Heart left ventricle (tissue), 16 donors: ENCODE data around the gene FCHSD2. TPM values are rescaled to one million over a fixed set of nuclear protein-coding genes. Genes with fewer than 3 reads are reported as not detected.

ENCODE experiments used
- ATAC-seq, 4 donors: fragments of 200-7000 bp; cut with Tn5 transposase; one replicate each; pipeline ENCODE4 v1.9.1; 2020 to 2022; ENCODE audit warnings: moderate library complexity in 4 of 4, mild to moderate bottlenecking in 3 of 4, moderate number of reproducible peaks in 1 of 4
- DNase-seq, 5 donors: peaks; one replicate each; pipeline ENCODE4 v3.0.0-alpha.2; 2020
- H3K27ac ChIP-seq, 12 donors: fragments of 200-600 bp; sonication (generic) in 4 of 12; one replicate each; pipeline versions ENCODE4 v1.5.0 to v1.8.0; 2016 to 2022; ENCODE audit warnings: mild to moderate bottlenecking in 2 of 12
- H3K27me3 ChIP-seq, 9 donors: fragments of 200-600 bp; sonication (generic) in 2 of 9; one replicate each; pipeline versions ENCODE4 v1.5.1 to v1.8.0; 2016 to 2022; ENCODE audit warnings: mild to moderate bottlenecking in 3 of 9
- H3K36me3 ChIP-seq, 9 donors: fragments of 200-600 bp; sonication (generic) in 2 of 9; one replicate each; pipeline versions ENCODE4 v1.5.0 to v1.8.0; 2018 to 2022; ENCODE audit warnings: mild to moderate bottlenecking in 2 of 9
- H3K4me1 ChIP-seq, 12 donors: fragments of 200-600 bp; sonication (generic) in 4 of 12; one replicate each; pipeline versions ENCODE4 v1.5.0 to v1.8.0; 2016 to 2022; ENCODE audit warnings: mild to moderate bottlenecking in 3 of 12
- H3K4me3 ChIP-seq, 12 donors: fragments of 200-600 bp; sonication (generic) in 4 of 12; one replicate each; pipeline versions ENCODE4 v1.5.0 to v1.8.0; 2017 to 2022; ENCODE audit warnings: mild to moderate bottlenecking in 9 of 12, moderate library complexity in 4 of 12
- H3K9me3 ChIP-seq, 12 donors: fragments of 200-600 bp; sonication (generic) in 4 of 12; one replicate each; pipeline versions ENCODE4 v1.5.0 to v1.8.0; 2016 to 2022; ENCODE audit warnings: mild to moderate bottlenecking in 1 of 12
- POLR2A ChIP-seq, 2 donors: fragments of 450-650 bp; IDR thresholded peaks; one replicate each; pipeline ENCODE4 v1.6.1; 2017; ENCODE audit warnings: antibody characterized with exemption in 2 of 2, mild to moderate bottlenecking in 2 of 2, moderate library complexity in 2 of 2
- WGBS, 4 donors: extraction: QIAGEN DNeasy Blood & Tissue Kit in 2 of 4; methylation state at CpG; one replicate each; pipeline versions ENCODE4 v1.1.5 to v1.1.7; 2013 to 2018; 5-methylcytosine and 5-hydroxymethylcytosine counted together
- intact Hi-C, 10 donors: fragments of 100-400 bp; cut with DNase I; formaldehyde crosslinking; loops; one replicate each; pipeline versions ENCODE4 v1.11.1 to v1.14.2; 2022
- polyA plus RNA-seq, 2 donors: library from polyadenylated mRNA; stranded (reverse); fragments of 200-250 nt; gene quantifications; one replicate each; pipeline ENCODE4 v1.2.3, GENCODE V29; 2013
- total RNA-seq, 9 donors: library from RNA; depleted of rRNA in 2 of 9; stranded (reverse); fragments of >200 nt in 2 of 9; fragmentation: NEBNext Ultra II Directional in 3 of 9; extraction: Animal tissue kit (Norgen Biotek cat#: 25700) in 3 of 9; gene quantifications; one replicate each; pipeline versions ENCODE4 v1.1.0 to v1.2.4, GENCODE V29; 2016 to 2023
- TF ChIP-seq, protein P1 (sequence below), 12 donors: fragments of 200-600 bp; sonication (generic) in 4 of 12; IDR thresholded peaks; one replicate each; pipeline versions ENCODE4 v1.5.0 to v1.8.0; 2018 to 2022; ENCODE audit warnings: antibody characterized with exemption in 12 of 12, mild to moderate bottlenecking in 5 of 12
- donor health status: ischemic (EF 13 %, LVEDD 7.1; RV severe dilation, severe dysfunction).
- donor health status: healthy with polysubstance abuse.
- donor health status: DM: no; HTN: yes; CAD: no.
- donor health status: DM: no; HTN: no; CAD: no.
- donor health status: ischemic (EF 25% LVEDD 6.9; RV normal size, moderate dysfunction).
- donor health status: ischemic (EF 25% LVEDD 5.7; RV mildly dilated, moderate dysfunction).
- donor health status: healthy.
- donor health status: DM: yes; HTN: yes; CAD: no.
- donor health status: ischemic (EF 35%, LVEDD 5.7; RV mildly dilated, moderate dysfunction).
- donor health status: nonischemic (EF 11% LVEDD 7.7; RV severe dilation, severe dysfunction).
- donor health status: DM: yes; HTN: yes; CAD: no.
- donor health status: PGD.
- donor health status: ischemic (EF 29% LVEDD 5.4; RV normal size, mild dysfunction).
- donor health status: nonischemic (EF 23%, LVEDD 6.1; RV moderate dilation, normal function).

Gene FCHSD2
- total and polyA plus RNA-seq, 11 donors = 9.9 to 61.1 (median 39.0) TPM

DNA sequence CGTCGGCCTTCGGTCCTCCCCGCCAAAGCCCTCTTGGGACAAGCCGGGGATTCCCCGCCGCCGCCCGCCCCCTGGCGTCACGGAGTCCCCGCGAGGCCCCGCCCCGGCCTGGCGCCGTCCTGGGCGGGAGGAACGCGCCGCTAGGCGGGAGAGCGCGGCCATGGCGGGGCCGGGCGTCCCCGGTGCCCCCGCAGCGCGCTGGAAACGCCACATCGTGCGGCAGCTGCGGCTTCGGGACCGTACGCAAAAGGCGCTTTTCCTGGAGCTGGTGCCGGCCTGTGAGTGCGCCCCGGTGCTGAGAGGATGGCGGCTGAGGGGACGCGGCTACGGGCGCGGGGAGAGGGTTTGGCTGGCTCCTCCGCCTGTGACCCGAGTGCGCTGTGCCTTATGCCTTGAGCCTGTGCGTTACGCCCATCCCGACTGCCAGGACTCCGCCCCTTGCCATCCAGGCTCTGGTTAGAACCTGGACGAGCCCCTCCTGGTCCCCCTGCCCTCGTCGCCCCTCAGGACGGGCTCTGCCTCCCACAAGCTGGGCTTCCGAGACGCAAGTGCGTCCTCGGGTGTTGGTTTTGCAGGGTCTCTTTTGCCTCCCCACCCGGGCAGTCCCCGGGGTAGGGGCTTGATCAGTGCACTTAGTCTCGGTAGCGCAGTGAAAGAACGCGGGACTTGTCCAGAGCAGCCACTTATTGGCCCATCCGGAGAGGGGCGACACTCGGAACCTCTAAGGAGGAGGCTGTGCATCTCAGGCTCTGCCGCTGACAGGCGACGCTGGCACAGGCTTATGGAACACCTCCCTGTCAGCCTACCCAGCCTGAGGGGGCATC, 327.6 kb downstream of the FCHSD2 start, which contains the start of gene ATG16L2:
TSS of gene ATG16L2 (plus strand) at position 126 of the 824 bp plus-strand sequence. CDS start at position 161, 35 bp downstream.
- H3K9me3 ChIP-seq = no peaks in the 10 kb centered on the region
- peak within 1 kb of the TSS; percentile 67 to 99 (median 78) for H3K4me3 ChIP-seq
- no peaks in the 10 kb centered on the region for H3K27me3 ChIP-seq
- peaks cover 0 to 40% (median 19%) of the 10 kb centered on the region in 9 donors for H3K36me3 ChIP-seq
- intact Hi-C loops = loop anchor here in 2 of 10 donors (2.0 to 5.0 kb wide), 2 partner anchors 90 to 92 kb away; no protein-coding TSS in a partner anchor
- 0 to 1% (median 0%) methylated on average over 7 to 75 of the region's 75 CpGs for WGBS, 4 donors
- TF ChIP-seq, protein P1, sequence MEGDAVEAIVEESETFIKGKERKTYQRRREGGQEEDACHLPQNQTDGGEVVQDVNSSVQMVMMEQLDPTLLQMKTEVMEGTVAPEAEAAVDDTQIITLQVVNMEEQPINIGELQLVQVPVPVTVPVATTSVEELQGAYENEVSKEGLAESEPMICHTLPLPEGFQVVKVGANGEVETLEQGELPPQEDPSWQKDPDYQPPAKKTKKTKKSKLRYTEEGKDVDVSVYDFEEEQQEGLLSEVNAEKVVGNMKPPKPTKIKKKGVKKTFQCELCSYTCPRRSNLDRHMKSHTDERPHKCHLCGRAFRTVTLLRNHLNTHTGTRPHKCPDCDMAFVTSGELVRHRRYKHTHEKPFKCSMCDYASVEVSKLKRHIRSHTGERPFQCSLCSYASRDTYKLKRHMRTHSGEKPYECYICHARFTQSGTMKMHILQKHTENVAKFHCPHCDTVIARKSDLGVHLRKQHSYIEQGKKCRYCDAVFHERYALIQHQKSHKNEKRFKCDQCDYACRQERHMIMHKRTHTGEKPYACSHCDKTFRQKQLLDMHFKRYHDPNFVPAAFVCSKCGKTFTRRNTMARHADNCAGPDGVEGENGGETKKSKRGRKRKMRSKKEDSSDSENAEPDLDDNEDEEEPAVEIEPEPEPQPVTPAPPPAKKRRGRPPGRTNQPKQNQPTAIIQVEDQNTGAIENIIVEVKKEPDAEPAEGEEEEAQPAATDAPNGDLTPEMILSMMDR (IDR thresholded peaks at IDR 0.05) = peak in 10 of 12 donors; percentile 17 to 60 (median 36)
- peak in 1 of 2 donors; percentile 81 for TF ChIP-seq POLR2A (IDR thresholded peaks at IDR 0.05)
- peak within 1 kb of the TSS; percentile 90 to 100 (median 96) for H3K27ac ChIP-seq
- peak; percentile 80 to 94 (median 92) for ATAC-seq
- DNase-seq = peak; percentile 88 to 93 (median 90)
- peaks cover 0 to 58% (median 33%) of the 10 kb centered on the region in 12 donors for H3K4me1 ChIP-seq

DNA sequence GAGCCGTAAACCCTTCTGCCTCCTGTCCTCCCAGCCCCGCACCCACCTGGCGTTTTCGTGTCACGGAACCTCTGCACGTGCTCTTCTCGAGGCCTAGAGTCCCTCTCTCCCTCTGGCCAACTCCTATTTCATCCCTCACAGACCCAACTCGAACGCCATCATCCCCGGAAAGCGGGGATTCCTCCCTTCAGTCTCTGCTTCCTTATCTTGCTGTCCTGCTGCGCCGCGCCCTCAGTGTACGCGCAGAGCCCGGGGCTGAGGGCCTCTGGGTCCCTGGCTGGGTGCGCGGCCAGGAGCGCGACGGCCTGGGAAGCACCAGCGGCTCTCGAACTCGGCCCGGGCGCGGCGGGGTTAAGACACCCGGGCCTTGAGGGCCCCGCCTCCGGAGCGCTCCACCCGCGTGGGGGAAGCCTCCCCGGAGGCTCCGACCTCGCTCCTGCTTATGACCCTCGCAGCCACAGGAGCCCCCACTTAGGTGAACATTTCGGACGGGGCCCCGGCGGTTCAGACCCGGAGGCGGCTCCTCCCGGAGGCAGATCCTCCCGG, 328.3 kb downstream of the FCHSD2 start:
- peaks cover 0 to 40% (median 16%) of the 10 kb centered on the region in 9 donors for H3K36me3 ChIP-seq
- H3K9me3 ChIP-seq = no peaks in the 10 kb centered on the region
- H3K27ac ChIP-seq = peak overlapping the region; percentile 90 to 100 (median 96)
- 0 to 1% (median 0%) methylated on average over 24 to 47 of the region's 47 CpGs for WGBS, 4 donors
- H3K4me1 ChIP-seq = peaks cover 0 to 65% (median 33%) of the 10 kb centered on the region in 12 donors
- intact Hi-C loops = loop anchor here in 2 of 10 donors (2.0 to 5.0 kb wide), 2 partner anchors 89 to 92 kb away; no protein-coding TSS in a partner anchor
- ATAC-seq (peak; percentile 78 to 89 (median 88)), DNase-seq (peak; percentile 85 to 92 (median 86))
- no peaks in the 10 kb centered on the region for H3K27me3 ChIP-seq
- peak overlapping the region; percentile 67 to 99 (median 78) for H3K4me3 ChIP-seq
- TF ChIP-seq POLR2A (IDR thresholded peaks at IDR 0.05) = no peak
- TF ChIP-seq, protein P1 (IDR thresholded peaks at IDR 0.05) = no peak

DNA sequence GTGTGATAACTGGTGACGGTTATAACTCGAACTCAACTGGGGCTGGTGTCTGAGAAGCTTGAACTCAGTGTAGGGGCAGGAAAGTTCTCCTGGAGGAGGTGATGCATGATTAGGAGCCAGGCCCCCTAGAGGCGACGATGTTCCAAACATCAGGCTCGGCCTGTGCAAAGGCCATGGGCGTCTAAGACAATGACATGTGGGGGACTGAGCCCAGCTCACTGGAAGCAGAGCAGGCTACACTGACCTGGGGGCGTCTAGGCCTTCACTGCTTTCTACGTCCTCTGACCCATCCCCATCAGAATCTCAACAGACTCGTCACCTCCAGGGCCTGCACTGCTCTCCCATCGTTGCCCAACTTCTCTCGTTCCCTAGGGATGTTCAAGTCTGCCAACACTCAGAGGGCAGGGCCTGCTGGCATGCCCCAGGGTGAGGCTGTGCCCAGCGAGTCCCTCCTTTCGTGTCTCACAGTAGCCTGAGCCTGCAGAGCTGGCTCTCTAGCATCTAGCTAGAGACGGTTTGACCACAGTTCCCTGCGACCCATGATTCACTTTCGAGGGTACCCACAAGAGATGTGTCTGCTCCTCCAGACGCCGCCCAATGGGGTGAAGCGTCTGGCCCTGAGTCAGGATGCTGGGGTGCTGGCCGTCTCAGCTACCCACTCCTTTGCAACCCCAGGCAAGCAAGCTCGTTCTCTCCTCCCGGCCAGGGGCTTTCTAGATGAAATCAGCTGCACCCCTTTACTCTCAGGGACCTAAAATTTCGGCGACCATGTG, 329.0 kb downstream of the FCHSD2 start:
- ATAC-seq = peak in 3 of 4 donors; percentile 13 to 35 (median 29)
- no peak for TF ChIP-seq POLR2A (IDR thresholded peaks at IDR 0.05)
- TF ChIP-seq, protein P1 (IDR thresholded peaks at IDR 0.05) = peak; percentile 31 to 60 (median 52)
- peaks cover 0 to 72% (median 33%) of the 10 kb centered on the region in 12 donors for H3K4me1 ChIP-seq
- intact Hi-C loops = loop anchor here in 1 of 10 donors (5.0 kb wide), 1 partner anchor 91 kb away; no protein-coding TSS in a partner anchor
- no peaks in the 10 kb centered on the region for H3K27me3 ChIP-seq
- peak overlapping the region; percentile 67 to 99 (median 78) for H3K4me3 ChIP-seq
- H3K27ac ChIP-seq = peak overlapping the region in 11 of 12 donors; percentile 90 to 100 (median 96)
- H3K36me3 ChIP-seq = peaks cover 0 to 40% (median 9%) of the 10 kb centered on the region in 9 donors
- H3K9me3 ChIP-seq = no peaks in the 10 kb centered on the region
- WGBS, 4 donors = 14 to 21% (median 18%) methylated on average over 17 to 24 of the region's 24 CpGs
- peak in 2 of 5 donors; percentile 70 to 71 for DNase-seq
